Testis (tissue), 3 donors: ENCODE measurements around the gene ZNF367. TPM values are rescaled to one million over a fixed set of nuclear protein-coding genes. Genes with fewer than 3 reads are reported as not detected.
A peak's percentile ranks its signal among the peaks of the same experiment; 100 is the strongest.

ENCODE experiments used
- DNase-seq: peaks from one replicate; pipeline ENCODE4 v3.0.0-alpha.2; 2019
- H3K27ac ChIP-seq, 2 donors: fragments of 200-600 bp; sonication (generic); one replicate each; pipeline ENCODE4 v1.5.1; 2019
- H3K27me3 ChIP-seq: fragments of 200-600 bp; sonication (generic); one replicate; pipeline ENCODE4 v1.5.1; 2019
- H3K36me3 ChIP-seq: fragments of 200-600 bp; sonication (generic); one replicate; pipeline ENCODE4 v1.5.1; 2017; ENCODE audit warnings: low read depth; ENCODE audit errors: missing control alignments
- H3K4me1 ChIP-seq: fragments of 200-600 bp; sonication (generic); one replicate; pipeline ENCODE4 v1.5.1; 2019
- H3K4me3 ChIP-seq, 2 donors: fragments of 200-600 bp; sonication (generic); one replicate each; pipeline ENCODE4 v1.5.1; 2017 to 2019
- H3K9me3 ChIP-seq: fragments of 200-600 bp; sonication (generic); one replicate; pipeline ENCODE4 v1.5.1; 2017
- POLR2A ChIP-seq: fragments of 450-650 bp; IDR thresholded peaks from one replicate; pipeline ENCODE4 v1.6.1; 2017; ENCODE audit warnings: antibody characterized with exemption, mild to moderate bottlenecking, moderate library complexity
- WGBS, 2 donors: methylation state at CpG; one replicate each; pipeline ENCODE4 v1.1.5; 2018; 5-methylcytosine and 5-hydroxymethylcytosine counted together
- intact Hi-C: fragments of 100-400 bp; cut with DNase I; formaldehyde crosslinking; loops from one replicate; pipeline ENCODE4 v1.15.1; 2023; ENCODE audit warnings: low total_unique reads
- polyA plus RNA-seq: library from polyadenylated mRNA; stranded (reverse); fragments of 350-450 nt; fragmentation: Illumina TruSeq; extraction: RNeasy Lipid Tissue Mini Kit (QIAGEN cat#74804); gene quantifications from one replicate; pipeline ENCODE4 v1.2.3, GENCODE V29; 2014; ENCODE audit warnings: low read depth, low replicate concordance; ENCODE audit not compliant: insufficient read depth
- total RNA-seq, 2 donors: library from RNA; depleted of rRNA; stranded (reverse); fragments of >200 nt; gene quantifications; one replicate each; pipeline ENCODE4 v1.2.3, GENCODE V29; 2016
- TF ChIP-seq, protein P1 (sequence below), 3 experiments: fragments of 450-650 bp in 2 of 3; fragments of 200-600 bp in 1 of 3; sonication (generic) in 1 of 3; IDR thresholded peaks; one replicate each; pipeline ENCODE4 v1.5.1; 2016 to 2019; ENCODE audit warnings: antibody characterized with exemption in 3 of 3, mild to moderate bottlenecking in 2 of 3, moderate library complexity in 1 of 3

ZNF367 gene
- total and polyA plus RNA-seq, 3 donors from 2014 or later, result 6.9 to 11.3 (median 10.6) TPM

GRCh38 chr9:96419691-96419969 lies 1.5 kb upstream of the ZNF367 start:
- TF ChIP-seq POLR2A, result no peak
- TF ChIP-seq, protein P1, sequence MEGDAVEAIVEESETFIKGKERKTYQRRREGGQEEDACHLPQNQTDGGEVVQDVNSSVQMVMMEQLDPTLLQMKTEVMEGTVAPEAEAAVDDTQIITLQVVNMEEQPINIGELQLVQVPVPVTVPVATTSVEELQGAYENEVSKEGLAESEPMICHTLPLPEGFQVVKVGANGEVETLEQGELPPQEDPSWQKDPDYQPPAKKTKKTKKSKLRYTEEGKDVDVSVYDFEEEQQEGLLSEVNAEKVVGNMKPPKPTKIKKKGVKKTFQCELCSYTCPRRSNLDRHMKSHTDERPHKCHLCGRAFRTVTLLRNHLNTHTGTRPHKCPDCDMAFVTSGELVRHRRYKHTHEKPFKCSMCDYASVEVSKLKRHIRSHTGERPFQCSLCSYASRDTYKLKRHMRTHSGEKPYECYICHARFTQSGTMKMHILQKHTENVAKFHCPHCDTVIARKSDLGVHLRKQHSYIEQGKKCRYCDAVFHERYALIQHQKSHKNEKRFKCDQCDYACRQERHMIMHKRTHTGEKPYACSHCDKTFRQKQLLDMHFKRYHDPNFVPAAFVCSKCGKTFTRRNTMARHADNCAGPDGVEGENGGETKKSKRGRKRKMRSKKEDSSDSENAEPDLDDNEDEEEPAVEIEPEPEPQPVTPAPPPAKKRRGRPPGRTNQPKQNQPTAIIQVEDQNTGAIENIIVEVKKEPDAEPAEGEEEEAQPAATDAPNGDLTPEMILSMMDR (IDR thresholded peaks at IDR 0.05), result no peak
- no peaks in the 10 kb centered on the region for H3K36me3 ChIP-seq
- intact Hi-C loops, result no loop called here
- H3K27me3 ChIP-seq, result no peaks in the 10 kb centered on the region
- DNase-seq, result no peak
- peak overlapping the region; percentile 93 to 95 for H3K27ac ChIP-seq
- peaks cover 15% of the 10 kb centered on the region for H3K4me1 ChIP-seq
- peak overlapping the region; percentile 62 to 80 for H3K4me3 ChIP-seq
- no peaks in the 10 kb centered on the region for H3K9me3 ChIP-seq
- WGBS, 2 donors, result 33 to 50% methylated on average over 2 of the region's 2 CpGs

DNA sequence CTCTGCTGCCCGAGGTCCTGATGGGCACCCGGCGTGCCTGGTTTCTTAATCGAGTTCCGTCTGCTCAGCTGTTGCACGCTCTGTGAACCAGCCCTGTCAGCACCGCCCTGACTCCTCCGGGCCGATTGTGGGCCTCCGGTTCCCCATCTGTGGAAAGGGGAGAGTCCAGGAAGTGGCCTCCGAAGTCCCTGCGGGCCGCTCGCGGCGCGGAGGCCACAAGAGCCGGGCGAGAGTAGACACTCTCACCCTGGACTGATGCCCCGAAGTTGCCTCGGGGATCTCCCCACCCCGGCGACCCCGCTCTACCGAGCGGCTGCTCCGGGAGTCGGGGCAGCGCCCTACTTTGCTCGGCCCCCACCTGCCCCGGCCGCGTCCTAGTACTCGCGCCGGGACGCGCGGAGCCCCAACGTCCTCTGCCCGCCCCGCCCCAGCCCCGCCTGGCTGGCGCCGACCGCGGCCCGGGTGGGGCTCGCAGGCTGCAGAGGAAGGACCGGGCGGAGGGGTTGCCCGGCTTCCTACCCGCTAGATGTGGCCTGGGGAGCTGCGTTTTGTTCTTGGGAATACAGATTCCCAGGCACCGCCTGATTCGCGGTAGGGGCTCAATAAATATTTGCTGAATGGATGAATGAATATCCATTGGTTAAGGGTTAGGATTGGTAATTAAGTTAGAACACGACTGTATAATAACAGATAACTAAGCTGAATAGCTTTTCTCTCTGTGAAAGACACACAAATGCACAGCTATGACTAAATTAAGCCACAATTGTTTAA lies 935 bp upstream of the ZNF367 start:
- intact Hi-C loops, result no loop called here
- Histone ChIP-seq H3K36me3 (no peaks in the 10 kb centered on the region), H3K4me1 (peaks cover 15% of the 10 kb centered on the region), H3K27me3 (no peaks in the 10 kb centered on the region), H3K27ac (peak overlapping the region; percentile 93 to 95), H3K9me3 (no peaks in the 10 kb centered on the region), H3K4me3 (peak overlapping the region; percentile 62 to 80)
- peak; percentile 66 for DNase-seq
- TF ChIP-seq, protein P1 (IDR thresholded peaks at IDR 0.05), result no peak
- no peak for TF ChIP-seq POLR2A
- 0 to 1% methylated on average over 15 to 46 of the region's 58 CpGs for WGBS, 2 donors

- H3K36me3 ChIP-seq, result no peaks in the 10 kb centered on the region
- intact Hi-C loops, result no loop called here
Measured at GRCh38 chr9:96417661-96418082, 498 bp downstream of the ZNF367 start.

GRCh38 chr9:96417051-96417586 lies 1.1 kb downstream of the ZNF367 start:
- intact Hi-C loops, result no loop called here
- H3K27ac ChIP-seq, result peak overlapping the region; percentile 93 to 95
- H3K4me3 ChIP-seq, result peak overlapping the region; percentile 62 to 80
- H3K27me3 ChIP-seq, result no peaks in the 10 kb centered on the region
- no peaks in the 10 kb centered on the region for H3K36me3 ChIP-seq
- peaks cover 15% of the 10 kb centered on the region for H3K4me1 ChIP-seq
- DNase-seq, result peak; percentile 93
- WGBS, 2 donors, result 0% methylated on average over 6 to 35 of the region's 50 CpGs
- TF ChIP-seq, protein P1 (IDR thresholded peaks at IDR 0.05), result peak in 1 of 3 experiments; percentile 33
- no peak for TF ChIP-seq POLR2A
- no peaks in the 10 kb centered on the region for H3K9me3 ChIP-seq

More at GRCh38 chr9:96417661-96418082, 498 bp downstream of the ZNF367 start:
- H3K9me3 ChIP-seq, result no peaks in the 10 kb centered on the region
- peak overlapping the region; percentile 93 to 95 for H3K27ac ChIP-seq
- H3K4me3 ChIP-seq, result peak overlapping the region; percentile 62 to 80
- H3K4me1 ChIP-seq, result peaks cover 15% of the 10 kb centered on the region
- no peaks in the 10 kb centered on the region for H3K27me3 ChIP-seq
- 0% methylated on average over 23 of the region's 62 CpGs; no CpG with 5 or more reads in 1 of the 2 donors for WGBS, 2 donors
- no peak for DNase-seq
- TF ChIP-seq POLR2A, result no peak
- TF ChIP-seq, protein P1 (IDR thresholded peaks at IDR 0.05), result no peak
